ENCODE measurements around the gene CENATAC.
"Not testable (repeated sequence)": the region's sequence is repeated elsewhere in the genome, so short reads cannot be mapped to it uniquely, and the experiment has no call there.

CENATAC gene

GRCh38 chr11:118997627-118998387 lies at the start of gene CENATAC:
TSS of gene CENATAC (plus strand) at chr11:118998138. CDS start at chr11:118998198, 60 bp downstream.
- Histone ChIP-seq H3K27me3 (ENCODE audit: insufficient read depth, low read length, poor library complexity) (no peaks in the 10 kb centered on the region), H3K4me3 (ENCODE audit: low read depth in 1 of 2, low read length in 2 of 2) (peak within 1 kb of the TSS; percentile 53 to 86), H3K4me2 (ENCODE audit: insufficient read depth, low read length) (peak within 1 kb of the TSS; percentile 79), H3K36me3 (ENCODE audit: insufficient read depth, low read length) (peaks cover 39% of the 10 kb centered on the region), H3K4me1 (ENCODE audit: insufficient read depth, low read length) (peaks cover 43% of the 10 kb centered on the region), H3K27ac (ENCODE audit: low read length) (peak within 1 kb of the TSS; percentile 92), H3K9ac (ENCODE audit: low read depth, low read length) (peak within 1 kb of the TSS; percentile 72), H4K20me1 (ENCODE audit: insufficient read depth, low read length) (no peaks in the 10 kb centered on the region), H3K9me3 (ENCODE audit: insufficient read depth, low read length, severe bottlenecking) (no peaks in the 10 kb centered on the region), H2AFZ (ENCODE audit: low read depth, low read length) (peak within 1 kb of the TSS; percentile 99), H3K79me2 (ENCODE audit: insufficient read depth, low read length) (peaks cover 54% of the 10 kb centered on the region)
- TF ChIP-seq CTCF (IDR thresholded peaks at IDR 0.05; ENCODE audit: borderline replicate concordance, extremely low read depth, low read length, poor library complexity, severe bottlenecking) = no peak
- ATAC-seq (ENCODE audit: insufficient read depth, low read depth) = peak; percentile 95
- DNase-seq = peak; percentile 96

GRCh38 chr11:118953265-118953664 lies 44.7 kb upstream of the CENATAC start:
- DNase-seq = peak; percentile 21
- no peak overlapping the region for H3K4me2 ChIP-seq (ENCODE audit: insufficient read depth, low read length)

GRCh38 chr11:118953976-118954375 lies 44.0 kb upstream of the CENATAC start:
- H3K27me3 ChIP-seq (ENCODE audit: insufficient read depth, low read length, poor library complexity); H3K4me1 ChIP-seq (ENCODE audit: insufficient read depth, low read length); DNase-seq; H3K36me3 ChIP-seq (ENCODE audit: insufficient read depth, low read length); H2AFZ ChIP-seq (ENCODE audit: low read depth, low read length); H4K20me1 ChIP-seq (ENCODE audit: insufficient read depth, low read length); H3K4me3 ChIP-seq (ENCODE audit: low read depth in 1 of 2, low read length in 2 of 2); H3K4me2 ChIP-seq (ENCODE audit: insufficient read depth, low read length); H3K9ac ChIP-seq (ENCODE audit: low read depth, low read length); H3K27ac ChIP-seq (ENCODE audit: low read length); H3K79me2 ChIP-seq (ENCODE audit: insufficient read depth, low read length); H3K9me3 ChIP-seq (ENCODE audit: insufficient read depth, low read length, severe bottlenecking); ATAC-seq (ENCODE audit: insufficient read depth, low read depth): not testable (repeated sequence)

More at GRCh38 chr11:118953265-118953664, 44.7 kb upstream of the CENATAC start:
- H4K20me1 ChIP-seq (ENCODE audit: insufficient read depth, low read length) = no peaks in the 10 kb centered on the region
- no peak overlapping the region for H2AFZ ChIP-seq (ENCODE audit: low read depth, low read length)
- H3K79me2 ChIP-seq (ENCODE audit: insufficient read depth, low read length) = no peaks in the 10 kb centered on the region
- no peak for ATAC-seq (ENCODE audit: insufficient read depth, low read depth)
- no peak overlapping the region for H3K9ac ChIP-seq (ENCODE audit: low read depth, low read length)
- TF ChIP-seq CTCF (IDR thresholded peaks at IDR 0.05; ENCODE audit: borderline replicate concordance, extremely low read depth, low read length, poor library complexity, severe bottlenecking) (no peak), EZH2 (IDR thresholded peaks at IDR 0.05; ENCODE audit: borderline replicate concordance, low read depth, low read length, severe bottlenecking) (no peak)
- H3K4me3 ChIP-seq (ENCODE audit: low read depth in 1 of 2, low read length in 2 of 2) = no peak overlapping the region
- no peak overlapping the region for H3K27ac ChIP-seq (ENCODE audit: low read length)
- no peaks in the 10 kb centered on the region for H3K9me3 ChIP-seq (ENCODE audit: insufficient read depth, low read length, severe bottlenecking)
- H3K36me3 ChIP-seq (ENCODE audit: insufficient read depth, low read length) = no peaks in the 10 kb centered on the region
- H3K4me1 ChIP-seq (ENCODE audit: insufficient read depth, low read length) = no peaks in the 10 kb centered on the region
- H3K27me3 ChIP-seq (ENCODE audit: insufficient read depth, low read length, poor library complexity) = peaks cover under 1% of the 10 kb centered on the region

GRCh38 chr11:118956094-118956846 lies 41.7 kb upstream of the CENATAC start, which contains the start of gene UPK2:
TSS of gene UPK2 (plus strand) at chr11:118956298. CDS start at chr11:118956351, 53 bp downstream.
- Histone ChIP-seq H3K4me2 (ENCODE audit: insufficient read depth, low read length) (no peak within 1 kb of the TSS), H2AFZ (ENCODE audit: low read depth, low read length) (no peak within 1 kb of the TSS), H3K9ac (ENCODE audit: low read depth, low read length) (no peak within 1 kb of the TSS), H3K4me3 (ENCODE audit: low read depth in 1 of 2, low read length in 2 of 2) (no peak within 1 kb of the TSS), H3K4me1 (ENCODE audit: insufficient read depth, low read length) (no peaks in the 10 kb centered on the region), H3K36me3 (ENCODE audit: insufficient read depth, low read length) (no peaks in the 10 kb centered on the region), H3K9me3 (ENCODE audit: insufficient read depth, low read length, severe bottlenecking) (no peaks in the 10 kb centered on the region), H3K27ac (ENCODE audit: low read length) (no peak within 1 kb of the TSS), H3K27me3 (ENCODE audit: insufficient read depth, low read length, poor library complexity) (no peaks in the 10 kb centered on the region), H4K20me1 (ENCODE audit: insufficient read depth, low read length) (no peaks in the 10 kb centered on the region), H3K79me2 (ENCODE audit: insufficient read depth, low read length) (no peaks in the 10 kb centered on the region)
- DNase-seq (peak; percentile 88), ATAC-seq (ENCODE audit: insufficient read depth, low read depth) (peak; percentile 100)
- TF ChIP-seq CTCF (IDR thresholded peaks at IDR 0.05; ENCODE audit: borderline replicate concordance, extremely low read depth, low read length, poor library complexity, severe bottlenecking) (peak; percentile 98), EZH2 (IDR thresholded peaks at IDR 0.05; ENCODE audit: borderline replicate concordance, low read depth, low read length, severe bottlenecking) (no peak)
